Measurements from ENCODE around the gene TAX1BP3.

GRCh38 chr17:3698139-3698538 lies 29.8 kb upstream of the TAX1BP3 start:
- TF ChIP-seq ZNF704 (tag by site-specific recombination; IDR thresholded peaks at IDR 0.05) = no peak
- no peak for TF ChIP-seq ZIC2 (tag by site-specific recombination; IDR thresholded peaks at IDR 0.05)
- no peak for TF ChIP-seq CTCF (tag by site-specific recombination; IDR thresholded peaks at IDR 0.05)
- no peak for TF ChIP-seq ZNF248 (tag by site-specific recombination; IDR thresholded peaks at IDR 0.05)
- TF ChIP-seq ZNF660 (tag by site-specific recombination; IDR thresholded peaks at IDR 0.05) = no peak

Measured in HEK293 (cell line).